Ascending aorta (tissue), 2 donors: ENCODE measurements around the gene SLC30A3. TPM values are rescaled to one million over a fixed set of nuclear protein-coding genes. Genes with fewer than 3 reads are reported as not detected.
A peak's percentile ranks its signal among the peaks of the same experiment; 100 is the strongest.

Source experiments
- DNase-seq, 2 donors: peaks; one replicate each; pipeline ENCODE4 v3.0.0-alpha.2; 2019; ENCODE audit warnings: low spot score in 2 of 2
- H3K27ac ChIP-seq, 2 donors: fragments of 200-600 bp; sonication (generic); one replicate each; pipeline ENCODE4 v1.5.1; 2016 to 2017; ENCODE audit warnings: mild to moderate bottlenecking in 1 of 2
- H3K27me3 ChIP-seq: fragments of 200-600 bp; sonication (generic); one replicate; pipeline ENCODE4 v1.5.1; 2017
- H3K36me3 ChIP-seq, 2 donors: fragments of 200-600 bp; sonication (generic); one replicate each; pipeline ENCODE4 v1.5.1; 2016
- H3K4me1 ChIP-seq, 2 donors: fragments of 200-600 bp; sonication (generic); one replicate each; pipeline ENCODE4 v1.5.1; 2016 to 2017; ENCODE audit warnings: mild to moderate bottlenecking in 1 of 2
- H3K4me3 ChIP-seq, 2 donors: fragments of 200-600 bp; sonication (generic); one replicate each; pipeline ENCODE4 v1.5.1; 2016 to 2017; ENCODE audit warnings: mild to moderate bottlenecking in 1 of 2
- H3K9me3 ChIP-seq, 2 donors: fragments of 200-600 bp; sonication (generic); one replicate each; pipeline ENCODE4 v1.5.1; 2016
- CTCF ChIP-seq, 3 experiments: fragments of 200-600 bp in 2 of 3; fragments of 450-650 bp in 1 of 3; sonication (generic) in 2 of 3; IDR thresholded peaks; one replicate each; pipeline ENCODE4 v1.5.1; 2016 to 2019; ENCODE audit warnings: antibody characterized with exemption in 3 of 3, mild to moderate bottlenecking in 1 of 3, moderate library complexity in 1 of 3
- intact Hi-C: fragments of 100-400 bp; cut with DNase I; formaldehyde crosslinking; loops from one replicate; pipeline ENCODE4 v1.15.1; 2023
- total RNA-seq: library from RNA; depleted of rRNA; stranded (reverse); fragments of >200 nt; gene quantifications from one replicate; pipeline ENCODE4 v1.1.0, GENCODE V29; 2016

Gene SLC30A3
- total RNA-seq, 1 donor from 2014 or later, result 7.6 TPM

GRCh38 chr2:27218614-27219013 is 44.2 kb downstream of the SLC30A3 start:
- peaks cover 18 to 28% of the 10 kb centered on the region in 2 donors for H3K36me3 ChIP-seq
- DNase-seq, result no peak
- no peaks in the 10 kb centered on the region for H3K27me3 ChIP-seq
- H3K4me1 ChIP-seq, result peaks cover 5 to 10% of the 10 kb centered on the region in 2 donors
- intact Hi-C loops, result loop anchor here (5.0 to 10.0 kb wide), 4 partner anchors 59 to 1544 kb away; partner anchors contain the start of genes DNAJC5G, DTNB, GTF3C2 and SLC35F6
- TF ChIP-seq CTCF (IDR thresholded peaks at IDR 0.05), result no peak
- H3K27ac ChIP-seq, result no peak overlapping the region
- no peak overlapping the region for H3K4me3 ChIP-seq
- no peaks in the 10 kb centered on the region for H3K9me3 ChIP-seq

- H3K4me1 ChIP-seq, result peaks cover 12 to 18% of the 10 kb centered on the region in 2 donors
- intact Hi-C loops, result loop anchor here (2.0 to 10.0 kb wide), 5 partner anchors 60 to 1543 kb away; partner anchors contain the start of genes DNAJC5G, DTNB, GTF3C2 and PREB
- H3K9me3 ChIP-seq, result no peaks in the 10 kb centered on the region
- peak; percentile 30 to 32 (median 30) for TF ChIP-seq CTCF (IDR thresholded peaks at IDR 0.05)
- peaks cover 10 to 18% of the 10 kb centered on the region in 2 donors for H3K36me3 ChIP-seq
- H3K4me3 ChIP-seq, result peak within 1 kb of the TSS; percentile 53 to 72
- DNase-seq, result peak; percentile 59 to 91
- no peaks in the 10 kb centered on the region for H3K27me3 ChIP-seq
- H3K27ac ChIP-seq, result peak within 1 kb of the TSS; percentile 53 to 54
Observed at GRCh38 chr2:27217173-27218121, 45.4 kb downstream of the SLC30A3 start, which contains the start of gene CAD. Gene CAD (plus strand): TSS chr2:27217369. CDS start chr2:27217552, 183 bp downstream.

- intact Hi-C loops, result loop anchor here (2.0 to 10.0 kb wide), 5 partner anchors 61 to 1542 kb away; partner anchors contain the start of genes DNAJC5G, DTNB, GTF3C2 and PREB
- TF ChIP-seq CTCF (IDR thresholded peaks at IDR 0.05), result no peak
- Histone ChIP-seq H3K27ac (peak overlapping the region; percentile 53 to 54), H3K4me1 (peaks cover 12 to 18% of the 10 kb centered on the region in 2 donors), H3K9me3 (no peaks in the 10 kb centered on the region), H3K36me3 (peaks cover 4 to 12% of the 10 kb centered on the region in 2 donors), H3K27me3 (no peaks in the 10 kb centered on the region), H3K4me3 (peak overlapping the region; percentile 53 to 72)
- DNase-seq, result no peak
Observed at GRCh38 chr2:27216416-27217137, 46.3 kb downstream of the SLC30A3 start.

- no peak overlapping the region for H3K27ac ChIP-seq
- no peak overlapping the region for H3K4me3 ChIP-seq
- no peaks in the 10 kb centered on the region for H3K27me3 ChIP-seq
- peaks cover 12 to 23% of the 10 kb centered on the region in 2 donors for H3K4me1 ChIP-seq
- peaks cover 0 to 12% of the 10 kb centered on the region in 2 donors for H3K36me3 ChIP-seq
- intact Hi-C loops, result loop anchor here (5.0 to 10.0 kb wide), 5 partner anchors 62 to 1540 kb away; partner anchors contain the start of genes DNAJC5G, DTNB, GTF3C2 and MAPRE3
- no peak for TF ChIP-seq CTCF (IDR thresholded peaks at IDR 0.05)
- no peak for DNase-seq
- no peaks in the 10 kb centered on the region for H3K9me3 ChIP-seq
Observed at GRCh38 chr2:27214941-27215340, 47.9 kb downstream of the SLC30A3 start.
